HepG2 (cell line): ENCODE measurements around the gene IKBKE.

Experiments
- EP300 ChIP-seq, 3 experiments: sonication (generic) in 1 of 3; formaldehyde crosslinking in 1 of 3; IDR thresholded peaks; 2 replicates each; pipeline versions ENCODE4 v1.5.1 to v1.6.1; 2011 to 2020; ENCODE audit warnings: low read depth in 2 of 3, low read length in 2 of 3, borderline replicate concordance in 1 of 3, improper control_type of control experiment in 1 of 3, mild to moderate bottlenecking in 1 of 3, missing genetic modification reagents in 1 of 3, moderate library complexity in 1 of 3
- HDAC1 ChIP-seq: sonication (generic); formaldehyde crosslinking; IDR thresholded peaks from 2 replicates; pipeline ENCODE4 v1.5.1; 2020; ENCODE audit warnings: mild to moderate bottlenecking, missing genetic modification reagents
- HDAC6 ChIP-seq: fragments of 200-600 bp; sonication (generic); IDR thresholded peaks from 2 replicates; pipeline ENCODE4 v1.7.0; 2017; ENCODE audit warnings: mild to moderate bottlenecking, antibody characterized with exemption, low read length, low read depth
- KMT2A ChIP-seq: sonication (generic); formaldehyde crosslinking; IDR thresholded peaks from 2 replicates; pipeline ENCODE4 v1.4.0; 2020; ENCODE audit warnings: missing genetic modification reagents
- POLR2AphosphoS5 ChIP-seq: IDR thresholded peaks from 2 replicates; pipeline ENCODE4 v1.6.1; 2012; ENCODE audit warnings: low read depth, low read length
- RARG ChIP-seq: sonication (generic); formaldehyde crosslinking; IDR thresholded peaks from 2 replicates; pipeline ENCODE4 v1.4.0; 2020; ENCODE audit warnings: low read depth, mild to moderate bottlenecking, missing genetic modification reagents
- SNAI1 ChIP-seq: sonication (generic); formaldehyde crosslinking; IDR thresholded peaks from 2 replicates; pipeline ENCODE4 v1.5.0; 2020; ENCODE audit warnings: mild to moderate bottlenecking, missing genetic modification reagents, borderline replicate concordance
- TBP ChIP-seq: sonication (generic); formaldehyde crosslinking; IDR thresholded peaks from 2 replicates; pipeline ENCODE4 v1.5.0; 2020; ENCODE audit warnings: missing genetic modification reagents
- ZFP41 ChIP-seq: sonication (generic); formaldehyde crosslinking; IDR thresholded peaks from 2 replicates; pipeline ENCODE4 v1.4.0; 2020; ENCODE audit warnings: mild to moderate bottlenecking, missing genetic modification reagents, borderline replicate concordance
- ZNF747 ChIP-seq: sonication (generic); formaldehyde crosslinking; IDR thresholded peaks from 2 replicates; pipeline ENCODE4 v1.8.1; 2023; ENCODE audit warnings: missing genetic modification reagents, mild to moderate bottlenecking, borderline replicate concordance
- TF ChIP-seq, protein P1 (sequence below): sonication (generic); formaldehyde crosslinking; IDR thresholded peaks from 2 replicates; pipeline ENCODE4 v1.5.0; 2020; ENCODE audit warnings: mild to moderate bottlenecking, missing genetic modification reagents, moderate library complexity
- TF ChIP-seq, protein P2 (sequence below): sonication (generic); formaldehyde crosslinking; IDR thresholded peaks from 2 replicates; pipeline ENCODE4 v1.5.1; 2020; ENCODE audit warnings: mild to moderate bottlenecking, missing genetic modification reagents, borderline replicate concordance

- TF ChIP-seq KMT2A (CRISPR knock-in tag) (no peak), POLR2AphosphoS5 (no peak), RARG (CRISPR knock-in tag) (no peak), TBP (CRISPR knock-in tag) (no peak), EP300 (IDR thresholded peaks at IDR 0.05; ENCODE audit: low read depth in 2 of 2, low read length in 2 of 2) (no peak), EP300 (CRISPR knock-in tag; IDR thresholded peaks at IDR 0.05; ENCODE audit: borderline replicate concordance) (no peak), ZNF747 (CRISPR knock-in tag) (no peak), HDAC1 (CRISPR knock-in tag) (peak; percentile 50; the same call in 1 of the 2 replicates), SNAI1 (CRISPR knock-in tag) (no peak), HDAC6 (no peak), ZFP41 (CRISPR knock-in tag) (no peak)
- TF ChIP-seq, protein P1, sequence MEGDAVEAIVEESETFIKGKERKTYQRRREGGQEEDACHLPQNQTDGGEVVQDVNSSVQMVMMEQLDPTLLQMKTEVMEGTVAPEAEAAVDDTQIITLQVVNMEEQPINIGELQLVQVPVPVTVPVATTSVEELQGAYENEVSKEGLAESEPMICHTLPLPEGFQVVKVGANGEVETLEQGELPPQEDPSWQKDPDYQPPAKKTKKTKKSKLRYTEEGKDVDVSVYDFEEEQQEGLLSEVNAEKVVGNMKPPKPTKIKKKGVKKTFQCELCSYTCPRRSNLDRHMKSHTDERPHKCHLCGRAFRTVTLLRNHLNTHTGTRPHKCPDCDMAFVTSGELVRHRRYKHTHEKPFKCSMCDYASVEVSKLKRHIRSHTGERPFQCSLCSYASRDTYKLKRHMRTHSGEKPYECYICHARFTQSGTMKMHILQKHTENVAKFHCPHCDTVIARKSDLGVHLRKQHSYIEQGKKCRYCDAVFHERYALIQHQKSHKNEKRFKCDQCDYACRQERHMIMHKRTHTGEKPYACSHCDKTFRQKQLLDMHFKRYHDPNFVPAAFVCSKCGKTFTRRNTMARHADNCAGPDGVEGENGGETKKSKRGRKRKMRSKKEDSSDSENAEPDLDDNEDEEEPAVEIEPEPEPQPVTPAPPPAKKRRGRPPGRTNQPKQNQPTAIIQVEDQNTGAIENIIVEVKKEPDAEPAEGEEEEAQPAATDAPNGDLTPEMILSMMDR (CRISPR knock-in tag) = no peak
- TF ChIP-seq, protein P2, sequence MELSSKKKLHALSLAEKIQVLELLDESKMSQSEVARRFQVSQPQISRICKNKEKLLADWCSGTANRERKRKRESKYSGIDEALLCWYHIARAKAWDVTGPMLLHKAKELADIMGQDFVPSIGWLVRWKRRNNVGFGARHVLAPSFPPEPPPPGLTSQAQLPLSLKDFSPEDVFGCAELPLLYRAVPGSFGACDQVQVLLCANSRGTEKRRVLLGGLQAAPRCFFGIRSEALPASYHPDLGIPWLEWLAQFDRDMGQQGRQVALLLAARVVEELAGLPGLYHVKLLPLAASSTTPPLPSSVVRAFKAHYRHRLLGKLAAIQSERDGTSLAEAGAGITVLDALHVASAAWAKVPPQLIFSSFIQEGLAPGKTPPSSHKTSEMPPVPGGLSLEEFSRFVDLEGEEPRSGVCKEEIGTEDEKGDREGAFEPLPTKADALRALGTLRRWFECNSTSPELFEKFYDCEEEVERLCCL = no peak
Observed at GRCh38 chr1:206508130-206508889, 38.0 kb downstream of the IKBKE start.
